ENCODE measurements around the gene ZBED3.
"Not testable (repeated sequence)": the region's sequence is repeated elsewhere in the genome, so short reads cannot be mapped to it uniquely, and the experiment has no call there.

Gene ZBED3

GRCh38 chr5:77120706-77121105 is 33.6 kb upstream of the ZBED3 start:
- no peak for TF ChIP-seq CTCF (conservative IDR thresholded peaks at IDR 0.05; ENCODE audit: low read depth, low read length)
- no peak for DNase-seq (ENCODE audit: low read depth)

GRCh38 chr5:77120086-77120485 is 33.0 kb upstream of the ZBED3 start:
- H3K4me3 ChIP-seq (ENCODE audit: low read depth, low read length): no peak overlapping the region
- no peak for TF ChIP-seq CTCF (conservative IDR thresholded peaks at IDR 0.05; ENCODE audit: low read depth, low read length)
- no peak for DNase-seq (ENCODE audit: low read depth)

More at GRCh38 chr5:77120706-77121105, 33.6 kb upstream of the ZBED3 start:
- no peak overlapping the region for H3K4me3 ChIP-seq (ENCODE audit: low read depth, low read length)

- H3K4me3 ChIP-seq (ENCODE audit: low read depth, low read length): no peak overlapping the region
- DNase-seq (ENCODE audit: low read depth): no peak
- TF ChIP-seq CTCF (conservative IDR thresholded peaks at IDR 0.05; ENCODE audit: low read depth, low read length): no peak
Measured at GRCh38 chr5:77117161-77117560, 30.1 kb upstream of the ZBED3 start.

- not testable (repeated sequence) for H3K4me3 ChIP-seq (ENCODE audit: low read depth, low read length); DNase-seq (ENCODE audit: low read depth)
Measured at GRCh38 chr5:77107035-77107434, 19.9 kb upstream of the ZBED3 start.

- no peak for TF ChIP-seq CTCF (conservative IDR thresholded peaks at IDR 0.05; ENCODE audit: low read depth, low read length)
- no peak overlapping the region for H3K4me3 ChIP-seq (ENCODE audit: low read depth, low read length)
- DNase-seq (ENCODE audit: low read depth): no peak
Measured at GRCh38 chr5:77104813-77105212, 17.7 kb upstream of the ZBED3 start.

- DNase-seq (ENCODE audit: low read depth): no peak
- no peak for TF ChIP-seq CTCF (conservative IDR thresholded peaks at IDR 0.05; ENCODE audit: low read depth, low read length)
- no peak overlapping the region for H3K4me3 ChIP-seq (ENCODE audit: low read depth, low read length)
Measured at GRCh38 chr5:77103457-77103856, 16.4 kb upstream of the ZBED3 start.

- no peak for DNase-seq (ENCODE audit: low read depth)
- no peak overlapping the region for H3K4me3 ChIP-seq (ENCODE audit: low read depth, low read length)
- no peak for TF ChIP-seq CTCF (conservative IDR thresholded peaks at IDR 0.05; ENCODE audit: low read depth, low read length)
Measured at GRCh38 chr5:77102549-77102948, 15.5 kb upstream of the ZBED3 start.

GRCh38 chr5:77101298-77101697 is 14.2 kb upstream of the ZBED3 start:
- TF ChIP-seq CTCF (conservative IDR thresholded peaks at IDR 0.05; ENCODE audit: low read depth, low read length): no peak
- H3K4me3 ChIP-seq (ENCODE audit: low read depth, low read length): no peak overlapping the region
- peak; percentile 49 for DNase-seq (ENCODE audit: low read depth)
